Measurements from ENCODE around the gene PAFAH2. TPM values are rescaled to one million over a fixed set of nuclear protein-coding genes. Genes with fewer than 3 reads are reported as not detected.
"Not testable (repeated sequence)": the region's sequence is repeated elsewhere in the genome, so short reads cannot be mapped to it uniquely, and the experiment has no call there.

The PAFAH2 gene
- polyA plus RNA-seq, 4 donors: 17.2 to 32.7 (median 26.1) TPM

DNA sequence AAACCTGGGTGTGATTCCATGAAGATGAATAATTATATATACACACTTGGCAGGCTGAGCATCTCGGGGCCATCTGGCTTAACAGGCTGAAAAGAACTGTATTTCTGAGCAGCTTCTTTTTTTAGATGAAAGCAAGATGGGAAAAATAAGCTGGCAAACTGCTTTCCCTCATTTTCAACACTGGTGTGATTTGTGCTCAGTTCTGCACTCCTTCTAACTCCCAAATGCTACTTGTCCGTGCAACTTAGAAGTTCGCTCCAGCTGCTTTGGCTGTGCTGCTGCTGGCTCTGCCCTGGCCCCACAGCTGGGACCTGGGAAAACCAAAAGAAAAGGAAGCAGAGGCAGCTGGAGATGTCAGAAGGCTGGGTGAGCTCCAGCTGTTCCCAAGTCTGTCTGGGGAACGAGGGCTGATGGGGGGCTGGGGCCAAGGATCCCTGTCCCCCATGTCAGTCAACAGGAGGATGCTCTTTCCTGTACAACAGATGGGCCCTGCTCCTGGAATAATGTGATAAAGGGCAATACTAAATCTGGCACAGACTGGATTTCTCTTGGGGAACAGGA, 44.9 kb downstream of the PAFAH2 start:
- 58 to 80% (median 74%) methylated on average over 4 of the region's 4 CpGs for WGBS, 3 donors

DNA sequence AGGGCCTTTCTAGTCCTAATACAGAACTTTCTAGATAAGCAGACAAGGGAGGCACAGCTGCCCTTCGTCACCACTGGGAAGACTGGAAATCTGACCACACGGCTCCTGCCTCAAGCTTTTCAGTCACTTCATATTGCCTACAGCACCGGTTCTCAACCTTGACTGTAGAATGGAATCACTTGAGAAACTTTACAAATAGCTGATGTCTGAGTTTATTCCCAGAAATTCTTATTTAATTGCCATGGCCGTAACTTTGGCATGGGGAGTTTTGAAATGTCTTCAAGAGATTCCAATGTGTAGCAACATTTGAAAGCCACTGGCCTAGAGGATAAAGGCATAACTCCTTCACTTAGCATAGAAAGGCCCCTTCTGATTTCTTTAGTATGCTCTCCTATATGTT, 49.2 kb downstream of the PAFAH2 start:
- no peak overlapping the region for H3K4me3 ChIP-seq (ENCODE audit: low read depth in 1 of 3, low read length in 3 of 3)
- H3K27ac ChIP-seq (ENCODE audit: low read depth in 1 of 3, low read length in 2 of 3): no peak overlapping the region
- H3K9me3 ChIP-seq (ENCODE audit: control insufficient read depth in 2 of 2, insufficient read depth in 1 of 2, low read depth in 1 of 2, low read length in 1 of 2): peaks cover 0 to 20% of the 10 kb centered on the region in 2 donors
- H3K27me3 ChIP-seq (ENCODE audit: control insufficient read depth in 3 of 3, insufficient read depth in 3 of 3, low read length in 3 of 3): no peaks in the 10 kb centered on the region
- 82 to 89% (median 84%) methylated on average over 4 of the region's 4 CpGs for WGBS, 3 donors
- no peaks in the 10 kb centered on the region for H3K36me3 ChIP-seq (ENCODE audit: control insufficient read depth in 3 of 3, insufficient read depth in 2 of 3, low read depth in 1 of 3, low read length in 3 of 3)
- FAIRE-seq: no peak
- DNase-seq: no peak
- H3K4me1 ChIP-seq (ENCODE audit: control insufficient read depth in 3 of 3, insufficient read depth in 2 of 3, low read depth in 1 of 3, low read length in 2 of 3): peaks cover 0 to 2% (median 0%) of the 10 kb centered on the region in 3 donors

More for the DNA sequence above, 44.9 kb downstream of the PAFAH2 start:
- Histone ChIP-seq H3K4me1 (ENCODE audit: control insufficient read depth in 3 of 3, insufficient read depth in 2 of 3, low read depth in 1 of 3, low read length in 2 of 3) (no peaks in the 10 kb centered on the region), H3K36me3 (ENCODE audit: control insufficient read depth in 3 of 3, insufficient read depth in 2 of 3, low read depth in 1 of 3, low read length in 3 of 3) (no peaks in the 10 kb centered on the region), H3K4me3 (ENCODE audit: low read depth in 1 of 3, low read length in 3 of 3) (no peak overlapping the region), H3K27me3 (ENCODE audit: control insufficient read depth in 3 of 3, insufficient read depth in 3 of 3, low read length in 3 of 3) (no peaks in the 10 kb centered on the region), H3K9me3 (ENCODE audit: control insufficient read depth in 2 of 2, insufficient read depth in 1 of 2, low read depth in 1 of 2, low read length in 1 of 2) (peaks cover 0 to 4% of the 10 kb centered on the region in 2 donors), H3K27ac (ENCODE audit: low read depth in 1 of 3, low read length in 2 of 3) (no peak overlapping the region)
- FAIRE-seq (no peak), DNase-seq (peak in 1 of 2 donors; percentile 16)

DNA sequence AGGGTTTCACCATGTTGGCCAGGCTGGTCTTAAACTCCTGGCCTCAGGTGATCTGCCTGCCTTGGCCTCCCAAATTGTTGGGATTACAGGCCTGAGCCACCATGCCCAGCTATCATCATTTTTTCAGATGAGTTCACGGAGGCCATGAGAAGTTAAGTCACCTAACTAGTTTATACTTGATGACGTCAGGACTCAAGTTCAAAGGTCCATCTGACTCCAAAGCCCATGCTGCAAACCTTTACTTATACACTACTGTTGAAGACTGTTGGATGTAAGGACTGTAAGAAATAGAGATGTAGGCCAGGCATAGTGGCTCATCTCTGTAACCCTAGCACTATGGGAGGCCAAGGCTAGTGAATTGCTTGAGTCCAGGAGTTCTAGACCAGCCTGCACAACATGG, 50.8 kb downstream of the PAFAH2 start:
- Histone ChIP-seq H3K36me3 (ENCODE audit: control insufficient read depth in 3 of 3, insufficient read depth in 2 of 3, low read depth in 1 of 3, low read length in 3 of 3) (no peaks in the 10 kb centered on the region), H3K4me3 (ENCODE audit: low read depth in 1 of 3, low read length in 3 of 3) (no peak overlapping the region), H3K4me1 (ENCODE audit: control insufficient read depth in 3 of 3, insufficient read depth in 2 of 3, low read depth in 1 of 3, low read length in 2 of 3) (peaks cover 0 to 2% (median 0%) of the 10 kb centered on the region in 3 donors), H3K27me3 (ENCODE audit: control insufficient read depth in 3 of 3, insufficient read depth in 3 of 3, low read length in 3 of 3) (no peaks in the 10 kb centered on the region), H3K9me3 (ENCODE audit: control insufficient read depth in 2 of 2, insufficient read depth in 1 of 2, low read depth in 1 of 2, low read length in 1 of 2) (peaks cover 0 to 32% of the 10 kb centered on the region in 2 donors), H3K27ac (ENCODE audit: low read depth in 1 of 3, low read length in 2 of 3) (no peak overlapping the region)
- DNase-seq: peak; percentile 35 to 60
- no peak for FAIRE-seq
- WGBS, 3 donors: 53 to 81% (median 64%) methylated on average over 2 of the region's 2 CpGs

DNA sequence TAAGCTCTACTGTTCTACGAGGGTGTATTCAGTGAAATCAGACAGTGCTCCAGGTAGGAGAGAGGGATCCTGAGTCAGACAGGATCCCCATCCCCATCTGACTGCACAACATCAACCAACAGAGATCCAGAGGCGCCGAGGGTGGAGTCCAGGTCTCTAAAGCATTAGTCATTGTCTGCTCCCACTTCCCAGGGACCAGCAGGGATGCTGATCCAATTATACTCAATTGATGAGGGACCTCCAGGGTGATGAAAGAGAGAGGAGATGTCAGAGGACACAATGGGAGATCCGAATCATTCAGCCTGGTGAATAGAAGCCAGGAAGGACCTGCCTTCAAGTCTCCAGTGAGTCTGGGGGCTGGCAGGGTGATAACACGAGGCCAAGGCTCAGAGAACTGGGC, 52.1 kb downstream of the PAFAH2 start:
- Histone ChIP-seq H3K27ac (ENCODE audit: low read depth in 1 of 3, low read length in 2 of 3) (no peak overlapping the region), H3K36me3 (ENCODE audit: control insufficient read depth in 3 of 3, insufficient read depth in 2 of 3, low read depth in 1 of 3, low read length in 3 of 3) (no peaks in the 10 kb centered on the region), H3K9me3 (ENCODE audit: control insufficient read depth in 2 of 2, insufficient read depth in 1 of 2, low read depth in 1 of 2, low read length in 1 of 2) (peaks cover 0 to 32% of the 10 kb centered on the region in 2 donors), H3K4me3 (ENCODE audit: low read depth in 1 of 3, low read length in 3 of 3) (no peak overlapping the region), H3K4me1 (ENCODE audit: control insufficient read depth in 3 of 3, insufficient read depth in 2 of 3, low read depth in 1 of 3, low read length in 2 of 3) (peaks cover 0 to 2% (median 0%) of the 10 kb centered on the region in 3 donors), H3K27me3 (ENCODE audit: control insufficient read depth in 3 of 3, insufficient read depth in 3 of 3, low read length in 3 of 3) (no peaks in the 10 kb centered on the region)
- FAIRE-seq (no peak), DNase-seq (no peak)
- 85 to 94% (median 88%) methylated on average over 5 of the region's 5 CpGs for WGBS, 3 donors

DNA sequence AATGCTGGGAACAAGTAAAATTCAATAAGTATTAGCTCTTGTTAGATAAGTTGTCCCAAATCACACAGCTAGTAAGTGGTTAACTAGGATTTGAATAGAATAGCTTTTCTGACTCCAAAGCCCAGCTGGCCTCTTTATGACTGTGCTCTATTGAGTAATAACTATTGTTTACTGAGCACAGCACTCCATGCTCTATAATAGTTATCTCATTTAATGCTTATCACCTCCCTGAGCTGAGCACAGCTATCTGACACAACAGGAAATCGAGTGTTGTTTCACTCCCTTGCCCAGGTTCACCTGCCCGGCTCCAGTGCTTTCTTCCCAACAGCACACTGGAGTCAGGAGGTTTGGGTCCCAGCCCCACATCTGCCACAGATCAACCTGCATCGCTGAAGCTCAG, 52.9 kb downstream of the PAFAH2 start:
- Histone ChIP-seq H3K27ac (ENCODE audit: low read depth in 1 of 3, low read length in 2 of 3) (peak overlapping the region in 1 of 3 donors; percentile 12), H3K4me1 (ENCODE audit: control insufficient read depth in 3 of 3, insufficient read depth in 2 of 3, low read depth in 1 of 3, low read length in 2 of 3) (peaks cover 0 to 2% (median 0%) of the 10 kb centered on the region in 3 donors), H3K9me3 (ENCODE audit: control insufficient read depth in 2 of 2, insufficient read depth in 1 of 2, low read depth in 1 of 2, low read length in 1 of 2) (peaks cover 0 to 32% of the 10 kb centered on the region in 2 donors), H3K4me3 (ENCODE audit: low read depth in 1 of 3, low read length in 3 of 3) (no peak overlapping the region), H3K27me3 (ENCODE audit: control insufficient read depth in 3 of 3, insufficient read depth in 3 of 3, low read length in 3 of 3) (no peaks in the 10 kb centered on the region), H3K36me3 (ENCODE audit: control insufficient read depth in 3 of 3, insufficient read depth in 2 of 3, low read depth in 1 of 3, low read length in 3 of 3) (no peaks in the 10 kb centered on the region)
- FAIRE-seq (no peak), DNase-seq (peak; percentile 63 to 87)
- 30 to 55% (median 38%) methylated on average over 3 of the region's 3 CpGs for WGBS, 3 donors

DNA sequence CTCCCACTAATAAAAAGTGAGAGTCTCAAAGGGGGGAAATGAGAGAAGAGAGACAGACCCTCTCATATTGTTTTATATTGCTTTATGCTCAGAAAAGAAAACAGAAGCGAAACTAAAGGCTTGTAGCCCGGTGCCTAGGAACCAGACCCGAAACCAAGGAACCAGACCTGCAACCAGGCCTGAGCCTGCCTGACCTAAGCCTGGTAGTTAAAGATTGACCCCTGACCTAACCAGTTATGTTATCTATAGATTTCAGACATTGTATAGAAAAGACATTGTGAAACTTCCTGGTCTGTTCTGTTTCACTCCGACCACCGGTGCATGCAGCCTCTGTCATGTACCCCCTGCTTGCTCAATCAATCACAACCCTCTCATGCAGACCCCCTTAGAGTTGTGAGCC, 54.4 kb downstream of the PAFAH2 start:
- not testable (repeated sequence) for H3K27me3 ChIP-seq (ENCODE audit: control insufficient read depth in 3 of 3, insufficient read depth in 3 of 3, low read length in 3 of 3); FAIRE-seq; H3K36me3 ChIP-seq (ENCODE audit: control insufficient read depth in 3 of 3, insufficient read depth in 2 of 3, low read depth in 1 of 3, low read length in 3 of 3); H3K4me3 ChIP-seq (ENCODE audit: low read depth in 1 of 3, low read length in 3 of 3); DNase-seq; H3K27ac ChIP-seq (ENCODE audit: low read depth in 1 of 3, low read length in 2 of 3); H3K4me1 ChIP-seq (ENCODE audit: control insufficient read depth in 3 of 3, insufficient read depth in 2 of 3, low read depth in 1 of 3, low read length in 2 of 3)
- WGBS, 3 donors: 64 to 89% (median 77%) methylated on average over 5 of the region's 5 CpGs
- peaks cover 0 to 28% of the 10 kb centered on the region in 2 donors for H3K9me3 ChIP-seq (ENCODE audit: control insufficient read depth in 2 of 2, insufficient read depth in 1 of 2, low read depth in 1 of 2, low read length in 1 of 2)

DNA sequence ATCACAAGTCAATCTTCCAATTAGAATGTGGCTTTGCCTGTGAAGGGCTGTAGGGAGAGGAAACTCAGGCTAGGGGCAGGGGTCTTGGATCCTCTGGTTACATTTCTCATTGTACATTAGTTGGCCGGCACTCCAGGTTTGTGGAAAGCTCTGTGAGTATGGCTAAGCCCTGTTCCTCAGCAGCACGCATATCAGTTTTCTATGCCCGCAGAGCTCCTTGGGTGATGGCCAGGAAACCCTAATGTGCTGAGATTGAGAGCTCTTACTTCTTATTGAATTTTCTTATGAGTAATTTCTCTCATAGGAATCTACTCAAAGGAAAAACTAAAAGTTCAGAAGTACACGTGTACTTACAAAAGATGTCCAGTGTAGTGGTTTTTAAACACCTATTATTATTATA, 60.9 kb downstream of the PAFAH2 start:
- Histone ChIP-seq H3K9me3 (ENCODE audit: control insufficient read depth in 2 of 2, insufficient read depth in 1 of 2, low read depth in 1 of 2, low read length in 1 of 2) (no peaks in the 10 kb centered on the region), H3K27ac (ENCODE audit: low read depth in 1 of 3, low read length in 2 of 3) (no peak overlapping the region), H3K4me1 (ENCODE audit: control insufficient read depth in 3 of 3, insufficient read depth in 2 of 3, low read depth in 1 of 3, low read length in 2 of 3) (peaks cover 0 to 3% (median 0%) of the 10 kb centered on the region in 3 donors), H3K4me3 (ENCODE audit: low read depth in 1 of 3, low read length in 3 of 3) (no peak overlapping the region), H3K27me3 (ENCODE audit: control insufficient read depth in 3 of 3, insufficient read depth in 3 of 3, low read length in 3 of 3) (no peaks in the 10 kb centered on the region), H3K36me3 (ENCODE audit: control insufficient read depth in 3 of 3, insufficient read depth in 2 of 3, low read depth in 1 of 3, low read length in 3 of 3) (no peaks in the 10 kb centered on the region)
- WGBS, 3 donors: 84 to 87% (median 86%) methylated on average over 4 of the region's 4 CpGs
- DNase-seq: no peak
- FAIRE-seq: no peak

DNA sequence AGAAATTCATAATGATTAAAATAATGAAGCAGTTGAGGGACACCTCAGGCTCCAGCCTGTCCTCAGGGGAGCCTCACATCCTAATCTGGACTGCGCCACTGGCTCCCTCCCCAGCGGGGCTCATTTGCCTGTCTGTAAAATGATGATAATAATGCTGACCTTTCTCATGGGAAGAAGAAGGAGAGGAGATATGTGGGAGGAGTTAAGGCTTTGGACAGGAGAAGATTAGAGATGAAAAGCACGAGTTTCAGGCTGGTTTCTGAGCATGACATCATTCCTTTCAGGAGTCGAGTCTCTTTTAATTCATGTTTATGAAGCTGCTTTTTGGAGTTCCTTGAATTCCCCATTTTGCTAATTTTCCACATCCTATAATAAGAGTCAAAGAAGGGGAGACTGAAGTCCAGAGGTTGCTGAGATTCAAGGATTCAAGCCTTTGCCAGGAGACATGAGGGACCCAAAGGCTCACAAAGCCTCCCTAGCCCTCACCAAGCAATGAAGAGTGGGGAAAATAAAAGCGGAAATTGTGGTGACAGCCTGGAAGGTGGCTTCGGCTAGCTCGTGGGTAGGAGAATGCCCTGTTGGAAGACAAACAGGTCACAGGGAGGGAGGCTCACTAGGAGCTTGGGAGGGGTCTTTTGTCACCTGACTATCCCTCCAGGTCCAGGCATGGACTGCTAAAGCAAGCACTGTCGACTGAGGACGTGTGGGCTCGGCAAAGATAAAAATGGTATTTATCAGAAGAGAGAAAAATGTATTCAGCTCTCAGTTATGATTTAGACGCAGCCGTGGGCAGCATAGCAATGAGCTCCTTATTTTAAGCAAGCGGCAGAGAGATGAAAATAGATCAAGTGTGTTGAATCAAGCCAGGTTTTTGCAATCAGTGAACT, 64.1 kb downstream of the PAFAH2 start:
- H3K27me3 ChIP-seq (ENCODE audit: control insufficient read depth in 3 of 3, insufficient read depth in 3 of 3, low read length in 3 of 3): no peaks in the 10 kb centered on the region
- DNase-seq (no peak), FAIRE-seq (no peak)
- H3K4me1 ChIP-seq (ENCODE audit: control insufficient read depth in 3 of 3, insufficient read depth in 2 of 3, low read depth in 1 of 3, low read length in 2 of 3): peaks cover 0 to 3% (median 0%) of the 10 kb centered on the region in 3 donors
- H3K27ac ChIP-seq (ENCODE audit: low read depth in 1 of 3, low read length in 2 of 3): peak overlapping the region in 1 of 3 donors; percentile 28
- 68 to 72% (median 69%) methylated on average over 13 of the region's 13 CpGs for WGBS, 3 donors
- no peaks in the 10 kb centered on the region for H3K9me3 ChIP-seq (ENCODE audit: control insufficient read depth in 2 of 2, insufficient read depth in 1 of 2, low read depth in 1 of 2, low read length in 1 of 2)
- no peaks in the 10 kb centered on the region for H3K36me3 ChIP-seq (ENCODE audit: control insufficient read depth in 3 of 3, insufficient read depth in 2 of 3, low read depth in 1 of 3, low read length in 3 of 3)
- H3K4me3 ChIP-seq (ENCODE audit: low read depth in 1 of 3, low read length in 3 of 3): no peak overlapping the region
